ENCODE data around the gene COPZ1.

- no peak for TF ChIP-seq CTCF (conservative IDR thresholded peaks at IDR 0.05)
- no peak for TF ChIP-seq ZFX (IDR thresholded peaks at IDR 0.05)
These were observed 56.2 kb downstream of the COPZ1 start for GRCh38 chr12:54381136-54381535.

Data from C4-2B (cell line).